Measurements from ENCODE around the gene PIK3R2. TPM values are rescaled to one million over a fixed set of nuclear protein-coding genes. Genes with fewer than 3 reads are reported as not detected.

Gene PIK3R2
- total RNA-seq, 1 experiment from 2014 or later = 42.8 TPM

DNA sequence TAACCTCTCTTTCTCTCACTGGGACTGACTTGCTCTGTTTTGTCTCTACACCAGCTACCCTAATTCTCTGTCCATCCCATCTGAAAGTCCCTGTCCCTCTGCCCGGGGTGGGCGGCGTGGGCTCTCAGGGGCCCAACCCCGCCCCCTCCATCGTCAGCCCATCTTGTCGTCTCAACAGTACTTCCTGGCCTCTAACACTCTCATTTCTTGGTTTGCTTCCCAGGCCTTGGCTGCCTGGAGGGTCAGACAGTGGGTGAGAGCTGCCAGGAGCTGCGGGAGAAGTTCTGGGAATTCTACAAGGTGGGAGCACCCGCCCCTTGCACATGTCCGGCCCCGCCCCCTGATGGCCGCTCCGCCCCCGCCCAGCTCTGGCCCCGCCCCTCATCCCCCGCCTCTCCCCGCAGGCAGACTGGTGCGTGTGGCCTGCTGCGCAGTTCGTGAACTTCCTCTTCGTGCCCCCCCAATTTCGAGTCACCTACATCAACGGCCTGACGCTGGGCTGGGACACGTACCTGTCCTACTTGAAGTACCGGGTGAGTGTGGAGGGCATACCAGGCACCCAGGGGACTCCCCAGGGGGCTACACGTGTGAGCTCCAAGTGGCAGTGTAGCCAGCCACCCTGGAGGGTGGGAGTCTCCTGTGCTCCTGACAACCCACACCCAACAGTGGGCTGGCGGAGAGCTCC is 41.7 kb downstream of the PIK3R2 start:
- Histone ChIP-seq H2BK15ac (ENCODE audit: low read depth, low read length) (no peak overlapping the region), H2BK5ac (ENCODE audit: insufficient read length, low read length) (no peak overlapping the region), H3K23me2 (ENCODE audit: insufficient read length, low read depth, low read length, poor library complexity, severe bottlenecking) (peaks cover 8% of the 10 kb centered on the region), H4K5ac (ENCODE audit: insufficient read length, low read depth, low read length) (no peak overlapping the region), H3K23ac (ENCODE audit: insufficient read length, low read depth, low read length) (no peak overlapping the region), H3K4me2 (ENCODE audit: insufficient read depth, insufficient read length, low read length) (peak overlapping the region; percentile 87), H3K79me1 (ENCODE audit: insufficient read depth, low read depth, low read length, poor library complexity, severe bottlenecking) (peaks cover 6% of the 10 kb centered on the region), H3K14ac (ENCODE audit: insufficient read depth, low read length) (no peak overlapping the region), H3T11ph (ENCODE audit: low read length) (no peak overlapping the region), H4K20me1 (ENCODE audit: control insufficient read depth, insufficient read depth, insufficient read length) (no peaks in the 10 kb centered on the region), H4K91ac (ENCODE audit: insufficient read length, low read depth, low read length) (no peak overlapping the region), H2AK5ac (ENCODE audit: insufficient read length, low read length) (no peak overlapping the region), H2BK12ac (ENCODE audit: insufficient read length, low read depth, low read length) (no peak overlapping the region), H3K9me3 (ENCODE audit: control insufficient read depth, low read depth, low read length) (no peaks in the 10 kb centered on the region), H3K4ac (ENCODE audit: low read depth, low read length) (no peak overlapping the region), H2BK120ac (ENCODE audit: low read depth, low read length, poor library complexity, severe bottlenecking) (no peak overlapping the region), H4K8ac (replicated peaks; ENCODE audit: insufficient read length, low read depth, low read length) (no peak overlapping the region), H2AFZ (ENCODE audit: low read length) (no peak overlapping the region), H3K18ac (ENCODE audit: insufficient read length, low read depth, low read length) (no peak overlapping the region), H3K9ac (ENCODE audit: extremely low read depth, insufficient read length, low read length) (peak overlapping the region; percentile 5), H3K27me3 (ENCODE audit: insufficient read depth, low read length) (no peaks in the 10 kb centered on the region), H3K4me1 (ENCODE audit: insufficient read depth, low read length) (no peaks in the 10 kb centered on the region; the same call in 1 of the 2 replicates), H3K27ac (ENCODE audit: insufficient read length, low read depth, low read length) (no peak overlapping the region), H2BK20ac (ENCODE audit: low read depth, low read length, poor library complexity, severe bottlenecking) (no peak overlapping the region), H3K56ac (ENCODE audit: insufficient read length, low read depth, low read length) (no peak overlapping the region), H3K79me2 (ENCODE audit: insufficient read depth, low read length) (peaks cover 2% of the 10 kb centered on the region; the same call in 1 of the 2 replicates)
- Mint-ChIP-seq H3K36me3 (ENCODE audit: insufficient read depth in 1 of 3, low read depth in 3 of 3) (peaks cover 14 to 32% (median 32%) of the 10 kb centered on the region in 3 experiments), H3K4me1 (peaks cover 17 to 20% of the 10 kb centered on the region in 2 experiments), H3K27ac (0 out of 7 replicates have a peak overlapping the region, but pooled peaks of 2 of the 3 experiments have one; percentile 21 to 34), H3K27me3 (ENCODE audit: low read depth) (no peaks in the 10 kb centered on the region; the same call in 1 of the 2 replicates), H3K4me3 (peak overlapping the region; percentile 84 to 90), H3K9me3 (no peaks in the 10 kb centered on the region; a peak in 1 of 5 replicates)
- peak; percentile 77 for DNase-seq
- no CpG with 5 or more reads among the region's 27 CpGs for WGBS (ENCODE audit: extremely low coverage, insufficient read length, low lambda C conversion rate)
- TF ChIP-seq, protein P1, sequence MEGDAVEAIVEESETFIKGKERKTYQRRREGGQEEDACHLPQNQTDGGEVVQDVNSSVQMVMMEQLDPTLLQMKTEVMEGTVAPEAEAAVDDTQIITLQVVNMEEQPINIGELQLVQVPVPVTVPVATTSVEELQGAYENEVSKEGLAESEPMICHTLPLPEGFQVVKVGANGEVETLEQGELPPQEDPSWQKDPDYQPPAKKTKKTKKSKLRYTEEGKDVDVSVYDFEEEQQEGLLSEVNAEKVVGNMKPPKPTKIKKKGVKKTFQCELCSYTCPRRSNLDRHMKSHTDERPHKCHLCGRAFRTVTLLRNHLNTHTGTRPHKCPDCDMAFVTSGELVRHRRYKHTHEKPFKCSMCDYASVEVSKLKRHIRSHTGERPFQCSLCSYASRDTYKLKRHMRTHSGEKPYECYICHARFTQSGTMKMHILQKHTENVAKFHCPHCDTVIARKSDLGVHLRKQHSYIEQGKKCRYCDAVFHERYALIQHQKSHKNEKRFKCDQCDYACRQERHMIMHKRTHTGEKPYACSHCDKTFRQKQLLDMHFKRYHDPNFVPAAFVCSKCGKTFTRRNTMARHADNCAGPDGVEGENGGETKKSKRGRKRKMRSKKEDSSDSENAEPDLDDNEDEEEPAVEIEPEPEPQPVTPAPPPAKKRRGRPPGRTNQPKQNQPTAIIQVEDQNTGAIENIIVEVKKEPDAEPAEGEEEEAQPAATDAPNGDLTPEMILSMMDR (conservative IDR thresholded peaks at IDR 0.05) = no peak

All from H9 (cell line).